Stimulated activated CD8-positive, alpha-beta memory T cell treated with anti-CD3 and anti-CD28 coated beads, Interleukin-15, amount 100 ng/mL, for 24 hours (primary cell): ENCODE data around the gene SFPQ.
"Not testable (repeated sequence)": the region's sequence is repeated elsewhere in the genome, so short reads cannot be mapped to it uniquely, and the experiment has no call there.

ENCODE experiments used
- DNase-seq: peaks from one replicate; pipeline ENCODE4 v3.0.0-alpha.2; 2020; ENCODE audit warnings: low read depth

The SFPQ gene

DNA sequence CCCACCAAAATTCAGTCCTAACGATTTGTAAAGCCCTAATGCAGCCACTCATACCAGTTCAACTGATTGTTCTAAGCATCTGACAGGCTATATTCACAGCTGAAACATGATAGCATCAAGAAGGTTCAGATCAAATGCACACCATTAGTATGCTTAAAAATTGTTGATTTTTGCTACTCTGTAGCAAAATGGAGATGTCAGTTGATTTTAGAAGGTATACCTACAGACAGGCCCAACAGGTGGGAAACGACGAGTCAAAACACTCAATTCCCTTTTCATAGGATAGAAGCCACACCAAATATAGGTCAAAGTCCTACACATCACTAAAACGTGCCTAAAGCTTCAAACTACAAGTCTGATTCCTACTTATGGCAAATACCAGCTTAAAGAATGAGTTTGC is 6.7 kb downstream of the SFPQ start:
- DNase-seq: no peak

DNA sequence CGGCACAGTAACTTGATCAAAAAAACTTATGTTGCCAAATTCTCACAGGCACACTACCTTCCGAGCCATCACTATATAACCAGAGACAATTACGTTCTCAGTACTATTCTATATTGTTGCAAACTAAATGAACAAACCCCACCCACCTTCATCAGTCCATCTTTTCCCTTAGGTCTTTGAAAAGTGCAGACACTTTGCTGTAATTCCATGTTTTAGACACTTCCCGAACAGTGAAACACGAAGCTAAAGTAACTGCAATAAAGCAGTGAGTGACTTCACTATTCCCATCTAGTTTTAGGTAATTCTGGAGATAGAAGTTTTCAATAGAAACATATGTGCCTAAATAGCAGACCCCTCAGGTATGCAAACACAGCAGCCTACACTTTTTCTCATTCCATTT is 7.7 kb downstream of the SFPQ start:
- DNase-seq: no peak

DNA sequence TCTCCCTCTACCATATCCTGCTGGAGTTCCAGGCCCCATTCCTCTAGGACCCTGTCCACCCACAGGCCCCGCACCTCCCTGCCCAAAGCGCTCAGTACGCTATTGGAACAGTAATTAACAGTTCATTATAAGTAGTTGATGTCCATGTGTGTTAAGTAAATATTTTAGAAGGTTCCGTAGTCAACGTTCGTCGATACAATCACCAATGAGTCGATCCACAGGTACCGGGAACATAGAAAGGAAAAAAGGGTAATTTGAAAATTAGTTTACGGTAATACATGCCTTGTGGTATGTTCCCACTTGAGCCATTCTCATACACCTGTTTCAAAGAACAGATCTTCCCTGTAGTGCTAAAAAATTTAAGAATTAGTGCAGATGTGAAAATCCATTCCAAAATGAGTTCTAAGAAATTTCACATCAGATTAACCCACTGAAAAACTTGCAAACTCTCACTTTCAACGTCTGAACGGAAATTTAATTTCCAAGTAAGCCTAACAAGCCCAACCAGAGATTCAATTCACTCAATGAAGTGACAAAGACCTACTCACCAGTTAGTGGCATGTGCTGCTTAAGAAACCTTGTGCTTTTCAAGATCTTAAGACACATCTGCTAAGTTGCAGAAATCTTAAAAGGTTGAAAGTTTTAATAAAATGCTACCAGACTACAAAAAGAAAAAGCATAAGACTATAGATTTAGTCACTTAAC is 8.3 kb downstream of the SFPQ start:
- DNase-seq: no peak

DNA sequence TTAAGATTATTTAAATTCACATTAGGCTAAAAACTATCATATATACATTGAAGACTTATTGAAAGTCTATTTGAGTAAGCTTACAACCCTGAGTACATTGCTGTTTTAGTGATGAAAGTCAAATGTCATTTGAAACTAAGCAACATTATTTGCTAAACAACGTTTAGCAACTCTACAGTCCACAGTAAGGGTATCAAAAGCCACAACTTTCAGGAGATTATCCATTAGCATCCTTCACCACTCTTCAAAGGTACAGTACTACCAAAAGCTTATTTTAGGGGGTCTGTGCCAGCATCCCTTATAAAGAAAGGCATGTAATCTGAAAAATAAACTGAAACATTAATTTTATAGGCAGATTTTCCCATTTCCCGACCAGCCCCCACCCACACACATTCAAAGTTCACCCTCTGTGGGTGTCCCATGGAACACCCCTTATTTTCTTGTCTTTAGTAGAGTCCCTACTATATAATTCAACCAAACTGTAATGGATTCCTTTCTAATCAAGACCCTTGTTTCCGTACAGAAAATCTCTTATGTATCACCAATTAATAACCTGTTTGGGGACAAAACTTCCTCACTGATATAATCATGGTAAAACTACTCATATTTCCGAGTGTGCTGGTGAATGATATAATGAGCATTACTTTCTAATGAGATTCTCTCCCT is 11.0 kb downstream of the SFPQ start:
- no peak for DNase-seq

DNA sequence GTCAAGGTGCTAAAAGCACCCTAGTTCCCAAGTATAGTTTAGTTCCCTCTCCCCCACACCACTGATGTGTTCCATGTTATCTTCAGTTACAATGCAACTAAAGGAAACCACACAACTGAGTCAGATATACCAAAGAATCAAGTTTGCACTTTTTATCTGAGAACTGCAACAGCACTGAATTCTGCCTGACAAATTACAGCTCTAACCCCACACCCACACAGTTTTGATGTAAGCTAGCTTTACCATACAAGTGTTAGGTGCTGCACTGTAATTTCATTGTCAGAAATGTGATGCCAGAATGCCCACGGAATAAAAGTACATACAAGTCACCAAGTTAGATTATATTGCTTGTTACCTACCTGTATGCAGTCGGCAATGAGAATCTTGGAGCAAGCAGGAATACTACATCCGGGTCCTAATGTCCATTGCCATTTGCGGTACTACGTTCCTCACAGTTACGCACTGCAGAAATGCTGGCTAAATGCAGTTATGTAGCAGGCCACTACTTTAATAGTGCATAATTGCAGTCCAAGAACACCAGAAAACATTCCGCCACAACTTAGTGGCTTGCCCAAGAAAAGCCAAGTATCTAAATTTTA is 12.1 kb downstream of the SFPQ start:
- DNase-seq: no peak

DNA sequence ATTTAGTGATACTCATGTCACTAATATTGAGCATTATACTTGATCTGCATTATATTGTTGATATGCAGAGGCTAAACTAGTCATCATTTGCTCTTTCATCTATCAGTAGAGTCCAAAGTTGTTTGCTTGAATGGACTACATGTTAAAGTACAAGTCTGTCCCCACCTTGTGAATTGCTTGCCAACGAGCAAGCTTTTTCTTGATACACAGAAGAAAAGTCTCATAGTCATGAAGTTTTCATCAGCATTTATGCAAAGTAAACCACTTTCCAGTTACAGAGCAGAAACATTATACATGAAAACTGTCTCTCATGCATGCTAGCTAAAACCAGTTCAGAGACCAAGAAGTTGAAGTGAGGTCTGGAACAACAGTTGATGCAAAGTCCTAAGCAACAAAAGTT is 13.0 kb downstream of the SFPQ start:
- DNase-seq: no peak

DNA sequence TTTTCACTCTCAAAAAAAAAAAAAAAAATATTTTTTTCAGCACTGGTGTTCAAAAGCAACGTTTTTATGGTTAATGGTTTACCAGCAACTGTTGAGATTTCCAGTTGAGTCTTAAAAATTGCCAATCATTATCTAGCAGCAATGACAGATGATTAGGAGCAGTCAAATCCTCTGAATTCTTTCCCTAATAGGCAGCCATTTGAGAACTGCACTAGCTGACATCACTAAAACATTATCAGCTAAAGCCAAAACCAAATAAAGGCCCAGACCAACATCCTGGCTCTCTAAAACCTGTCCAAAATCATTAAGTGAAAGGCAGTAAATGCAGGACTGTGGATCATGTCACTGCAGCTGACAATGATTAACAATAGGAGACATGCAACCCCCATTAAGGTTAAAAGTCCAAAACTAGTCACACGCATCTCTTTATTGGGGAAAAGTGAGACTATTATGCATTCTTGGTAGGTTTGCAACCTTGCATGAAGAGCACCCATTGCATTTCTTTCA is 14.0 kb downstream of the SFPQ start:
- DNase-seq: no peak

DNA sequence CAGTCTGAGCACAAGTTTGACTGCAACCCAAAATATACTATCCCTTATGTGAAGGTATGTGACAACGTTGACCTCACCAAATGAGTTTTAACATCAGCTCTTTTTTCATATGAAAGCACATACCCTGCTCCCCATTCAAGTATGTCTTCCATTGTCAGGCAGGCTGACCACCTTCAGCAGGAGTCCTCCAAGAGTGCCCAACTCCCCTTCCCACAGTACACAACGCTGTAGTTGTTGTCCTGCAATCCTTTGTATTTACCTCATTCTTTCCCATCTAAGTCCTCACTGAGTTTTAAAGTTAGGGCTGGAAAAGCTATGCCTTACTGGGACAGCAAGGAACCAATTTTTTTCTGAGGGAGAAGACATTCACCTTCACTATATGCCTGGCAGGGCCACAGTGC is 14.7 kb downstream of the SFPQ start:
- DNase-seq: no peak

DNA sequence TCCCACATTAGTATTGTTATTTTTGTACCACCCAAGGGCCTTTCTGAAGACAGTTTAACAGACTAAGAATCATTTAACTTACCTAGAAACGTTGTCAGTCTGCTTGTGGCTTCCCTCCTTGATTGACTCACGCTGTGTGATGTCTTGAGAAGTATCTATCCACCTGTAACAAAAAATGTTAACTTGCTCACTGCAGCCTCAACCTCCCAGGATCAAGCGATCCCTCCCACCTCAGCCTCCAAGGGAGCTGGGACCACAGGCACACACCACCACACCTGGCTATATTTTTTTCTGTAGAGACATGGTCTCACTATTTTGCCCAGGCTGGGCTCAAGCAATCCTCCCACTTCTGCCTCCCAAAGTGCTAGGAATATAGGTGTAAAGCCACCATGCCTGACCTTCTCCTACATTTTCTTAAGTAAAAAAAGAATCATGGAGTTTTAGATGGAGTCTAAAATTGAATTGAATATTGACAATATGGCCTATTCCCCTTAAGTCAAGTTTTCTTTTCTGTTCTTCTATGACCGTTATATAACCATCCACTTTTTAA is 15.6 kb downstream of the SFPQ start:
- DNase-seq: no peak

DNA sequence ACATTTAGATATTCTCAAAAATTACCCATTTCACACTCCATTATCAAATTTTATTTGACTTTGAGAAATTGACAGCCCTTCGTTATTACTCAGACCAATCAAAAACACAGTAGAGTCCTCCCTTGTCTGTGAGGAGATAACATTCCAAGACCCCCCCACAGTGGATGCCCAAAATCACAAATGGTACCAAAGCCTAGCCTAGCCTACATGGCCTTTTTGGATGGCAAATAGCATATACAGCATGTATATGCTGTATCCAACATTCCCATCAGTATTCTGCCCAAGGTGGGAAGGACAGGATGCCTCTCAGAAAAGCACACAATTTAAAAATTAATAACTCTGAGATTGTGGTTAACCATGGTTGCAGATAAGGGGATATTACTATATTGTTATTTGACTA is 17.3 kb downstream of the SFPQ start:
- no peak for DNase-seq

DNA sequence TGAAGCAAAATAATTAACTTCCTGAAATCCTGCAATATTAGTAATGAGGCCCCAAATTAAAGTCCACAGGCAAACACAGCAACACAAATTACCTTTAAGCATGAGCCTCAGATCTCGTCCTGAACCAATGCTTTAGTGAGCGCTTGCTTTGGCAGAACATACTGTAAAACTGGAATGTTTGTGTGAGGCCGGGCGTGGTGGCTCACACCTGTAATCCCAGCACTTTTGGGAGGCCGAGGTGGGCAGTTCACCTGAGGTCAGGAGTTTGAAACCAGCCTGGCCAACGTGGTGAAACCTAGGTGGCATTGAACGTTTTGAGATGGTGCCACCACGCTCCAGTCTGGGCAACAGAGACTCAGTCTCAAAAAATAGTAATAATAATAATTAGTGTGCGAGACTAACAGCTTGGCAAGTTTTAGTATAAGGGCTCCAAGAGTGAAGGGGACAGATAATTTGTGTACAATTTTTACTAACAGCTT is 17.8 kb downstream of the SFPQ start:
- DNase-seq: no peak

DNA sequence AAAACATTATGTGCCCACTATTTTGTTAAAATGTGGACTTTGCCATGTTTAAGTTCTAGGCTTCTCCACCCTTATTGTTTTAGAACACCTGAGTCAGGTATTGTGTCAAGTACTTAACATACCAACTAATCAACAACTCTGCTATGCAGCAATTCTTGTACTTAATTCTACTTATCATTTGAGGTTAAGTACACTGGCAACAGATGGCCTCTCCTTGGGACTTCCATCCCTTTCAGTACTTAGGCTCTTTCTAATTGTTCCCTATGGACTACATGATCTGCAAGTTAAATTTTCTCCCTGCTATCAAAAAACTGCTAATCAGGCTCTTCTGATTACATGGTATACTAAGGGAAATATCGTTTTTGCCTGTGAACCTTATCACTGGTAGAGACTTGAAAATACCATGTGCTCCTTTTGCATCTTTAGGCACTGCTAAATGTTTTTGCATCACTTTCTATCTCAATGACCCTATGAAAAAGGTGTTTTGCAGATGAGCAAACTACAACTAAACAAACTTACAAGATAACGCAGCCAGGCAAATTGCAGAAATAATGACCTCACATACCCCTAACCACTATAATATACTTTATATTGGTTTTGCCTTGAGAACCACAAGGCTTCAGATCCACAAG is 18.9 kb downstream of the SFPQ start:
- DNase-seq: no peak

DNA sequence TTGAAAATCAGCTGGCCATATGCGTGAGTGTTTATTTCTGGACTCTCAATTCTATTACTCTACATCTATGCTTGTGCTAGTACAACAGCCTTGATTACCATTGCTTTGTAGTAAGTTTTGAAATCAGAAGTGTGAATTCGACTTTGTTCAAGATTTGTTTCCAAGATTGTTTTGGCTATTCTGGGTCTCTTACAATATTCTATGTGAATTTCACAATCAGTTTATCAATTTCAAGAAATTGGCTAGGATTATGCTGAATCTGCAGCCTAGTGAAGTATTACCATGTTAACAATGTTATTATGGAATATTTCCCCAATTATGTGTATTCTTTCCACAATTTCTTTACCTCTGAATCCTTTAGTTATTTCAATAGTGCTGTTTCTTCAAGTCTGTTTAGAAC is 19.5 kb downstream of the SFPQ start:
- no peak for DNase-seq

DNA sequence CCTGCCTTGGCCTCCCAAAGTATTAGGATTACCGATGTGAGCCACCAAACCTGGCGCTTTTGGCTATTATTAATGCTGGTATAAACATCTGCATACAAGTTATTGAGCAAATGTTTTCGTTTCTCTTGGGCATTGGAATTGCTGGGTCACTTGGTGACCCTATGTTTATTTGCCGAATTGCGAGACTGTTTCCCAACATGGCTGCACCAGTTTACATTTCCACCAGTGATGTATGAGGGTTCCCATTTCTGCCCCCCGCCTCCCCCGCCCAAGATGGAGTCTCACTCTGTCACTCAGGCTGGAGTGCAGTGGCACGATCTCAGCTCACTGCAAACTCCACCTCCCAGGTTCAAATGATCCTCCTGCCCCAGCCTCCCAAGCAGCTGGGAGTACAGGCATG is 20.9 kb downstream of the SFPQ start:
- no peak for DNase-seq

DNA sequence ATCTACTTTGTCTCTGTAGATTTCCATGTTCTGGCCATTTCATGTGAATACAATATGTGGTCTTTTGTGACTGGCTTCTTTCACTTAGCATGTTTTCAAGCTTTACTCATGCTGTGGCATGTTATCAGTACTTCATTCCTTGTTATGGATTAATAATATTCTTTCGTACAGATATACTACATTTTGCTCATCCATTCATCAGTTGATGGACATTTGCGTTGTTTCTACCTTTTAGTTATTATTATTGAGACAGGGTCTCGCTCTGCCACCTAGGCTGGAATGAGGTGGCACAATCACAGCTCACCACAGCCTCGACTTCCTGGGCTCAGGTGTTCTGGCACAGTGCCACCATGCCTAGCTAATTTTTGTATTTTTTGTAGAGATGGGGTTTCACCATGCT is 21.4 kb downstream of the SFPQ start:
- no peak for DNase-seq

DNA sequence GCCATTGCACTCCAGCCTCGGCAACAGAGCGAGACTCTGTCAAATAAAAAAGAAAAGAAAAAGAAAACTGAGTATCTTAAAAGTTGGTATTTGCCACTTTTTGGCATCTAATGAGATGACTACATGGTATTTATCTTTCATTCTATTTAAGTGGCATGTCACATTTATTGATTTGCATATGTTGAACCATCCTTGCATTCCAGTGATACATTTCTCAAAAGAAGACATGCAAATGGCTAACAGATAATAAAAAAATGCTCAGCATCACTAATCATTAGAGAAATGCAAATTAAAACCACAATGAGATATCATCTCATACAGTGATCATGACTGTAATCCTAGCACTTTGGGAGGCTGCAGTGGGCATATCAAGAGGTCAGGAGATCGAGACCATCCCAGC is 28.1 kb downstream of the SFPQ start:
- DNase-seq: no peak

DNA sequence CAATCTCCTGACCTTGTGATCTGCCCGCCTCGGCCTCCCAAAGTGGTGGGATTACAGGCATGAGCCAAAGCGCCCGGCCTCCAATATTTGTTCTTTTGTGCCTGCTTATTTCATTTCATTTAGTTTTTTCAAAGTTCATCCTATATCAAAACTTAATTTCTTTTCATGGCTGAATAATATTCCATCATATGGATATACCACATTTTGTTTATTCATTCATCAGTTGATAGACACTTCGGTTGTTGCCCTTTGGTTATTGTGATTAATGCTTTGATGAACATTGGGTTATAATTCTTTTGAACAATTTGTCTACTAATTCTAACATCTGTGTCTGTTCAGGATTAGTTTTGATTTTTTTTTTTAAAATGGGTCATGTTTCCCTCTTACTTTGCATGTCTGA is 41.7 kb downstream of the SFPQ start:
- no peak for DNase-seq

DNA sequence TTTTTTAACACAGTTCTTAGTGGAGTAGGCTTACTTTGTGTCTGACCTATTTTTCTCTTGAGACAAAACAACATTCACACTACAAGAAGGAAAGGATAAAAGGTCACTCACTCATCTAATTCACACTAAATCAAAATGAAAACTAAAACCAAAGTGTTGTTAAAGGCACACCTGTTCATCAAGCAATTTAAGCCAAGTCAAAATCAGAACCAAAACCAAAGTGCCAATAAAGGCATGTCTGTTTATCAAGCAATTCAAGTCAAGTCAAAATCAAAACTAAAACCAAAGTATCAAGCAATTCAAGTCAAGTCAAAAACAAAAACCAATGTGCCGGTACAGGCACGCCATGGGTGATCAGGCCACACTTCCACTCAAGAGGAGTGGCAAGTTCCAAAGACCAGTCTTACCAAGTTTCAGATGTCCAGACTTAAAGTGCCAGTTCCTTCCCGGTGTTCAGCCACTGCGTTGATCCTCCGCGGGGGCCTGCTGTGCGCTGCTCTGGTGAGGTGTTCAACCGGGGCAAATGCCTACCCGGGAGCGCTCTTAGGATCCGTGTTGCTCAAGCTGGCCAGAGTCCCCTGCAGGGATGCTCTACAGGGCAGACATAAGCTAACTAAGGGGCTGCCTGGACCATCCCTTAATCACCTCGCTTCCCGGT is 46.9 kb downstream of the SFPQ start:
- DNase-seq: not testable (repeated sequence)

DNA sequence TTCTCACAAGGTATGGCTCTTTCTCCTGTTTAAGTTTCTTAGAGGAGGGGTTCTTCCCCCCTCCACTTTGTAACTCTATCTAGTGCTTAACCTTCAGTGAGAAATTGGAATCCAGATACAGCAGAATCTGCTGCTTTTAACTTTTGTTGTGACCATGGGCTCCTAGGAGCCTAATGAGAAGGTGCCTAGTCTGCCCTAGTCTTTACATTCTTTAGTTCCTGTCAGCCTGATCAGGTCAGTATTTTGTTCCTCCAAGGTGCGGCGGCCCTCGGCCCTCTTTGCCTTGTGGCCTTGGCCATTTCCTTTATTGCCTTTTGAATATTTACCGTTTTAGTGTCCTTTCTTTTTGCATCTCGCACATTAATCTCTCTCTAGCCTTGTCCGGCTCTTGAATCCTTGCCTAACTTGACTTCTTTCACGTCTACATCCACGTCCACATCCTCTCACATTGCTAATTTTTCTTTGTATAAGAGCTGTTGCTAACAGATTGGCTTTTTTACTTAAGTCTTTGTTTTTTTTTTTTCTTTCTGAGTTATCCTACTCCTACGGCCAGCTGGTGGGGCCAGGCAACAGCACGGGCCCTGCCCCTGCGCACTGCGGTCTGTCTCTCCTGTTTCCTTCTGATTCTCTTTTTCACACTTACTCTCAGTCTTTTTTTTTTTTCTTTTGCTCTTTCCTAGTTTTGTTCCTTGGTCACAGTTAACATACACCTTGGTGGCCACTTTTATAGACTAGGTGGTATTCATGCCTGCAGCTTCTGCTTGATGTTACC is 49.0 kb downstream of the SFPQ start:
- DNase-seq: no peak

DNA sequence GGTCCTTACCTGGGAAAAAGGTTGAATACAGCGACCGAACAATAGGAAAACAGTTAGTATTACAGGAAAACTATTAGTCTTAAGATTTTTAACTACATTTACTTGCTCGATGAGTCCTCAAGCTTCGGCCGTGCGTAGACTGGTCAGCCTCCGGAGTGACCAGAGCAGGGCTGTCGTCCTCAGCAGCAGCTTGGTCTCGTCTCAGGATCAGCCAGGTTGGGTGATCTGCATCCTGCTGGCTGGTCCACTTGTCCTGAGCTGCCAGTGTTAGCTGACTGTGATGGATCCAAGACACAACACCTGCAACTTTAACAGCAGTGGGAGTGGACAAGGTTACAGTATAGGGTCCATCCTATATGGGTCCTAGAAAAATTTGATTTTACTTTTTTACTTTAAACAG is 50.2 kb downstream of the SFPQ start:
- not testable (repeated sequence) for DNase-seq

DNA sequence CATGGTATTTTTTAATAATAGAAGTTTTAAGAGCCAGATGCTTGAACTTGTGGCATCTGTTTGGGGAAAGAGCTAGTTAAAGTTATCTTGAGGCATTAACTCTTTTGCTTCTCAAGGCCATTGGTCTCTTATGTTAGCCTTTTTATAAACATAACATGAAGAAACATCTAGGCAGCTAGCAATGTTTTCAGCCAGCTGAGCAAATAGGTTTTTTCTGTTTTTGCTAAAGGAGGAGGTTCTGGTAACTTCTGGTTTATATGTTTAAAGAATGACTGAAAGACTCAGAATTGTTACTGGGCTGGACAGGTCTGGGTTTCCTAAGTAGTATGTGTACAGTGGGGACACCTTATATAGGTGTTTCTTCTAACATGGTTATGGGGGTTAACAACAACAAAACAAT is 50.7 kb downstream of the SFPQ start:
- not testable (repeated sequence) for DNase-seq
